ENCODE results near the gene COA4. TPM values are rescaled to one million over a fixed set of nuclear protein-coding genes. Genes with fewer than 3 reads are reported as not detected.
"Not testable (repeated sequence)": the region's sequence is repeated elsewhere in the genome, so short reads cannot be mapped to it uniquely, and the experiment has no call there.

COA4 gene
- total RNA-seq, 2 donors from 2014 or later, result 77.2 to 101 TPM

GRCh38 chr11:73880449-73880848 is 3.8 kb upstream of the COA4 start:
- H3K9me3 Mint-ChIP-seq; H3K27ac Mint-ChIP-seq; ATAC-seq; H3K4me3 Mint-ChIP-seq; DNase-seq (ENCODE audit: low spot score); H3K36me3 Mint-ChIP-seq; H3K27me3 Mint-ChIP-seq: not testable (repeated sequence)
- peaks cover 15 to 17% of the 10 kb centered on the region in 2 donors for H3K4me1 Mint-ChIP-seq (ENCODE audit: low read depth in 2 of 2)

- DNase-seq (ENCODE audit: low spot score) (no peak), ATAC-seq (no peak)
- H3K9me3 Mint-ChIP-seq, result no peaks in the 10 kb centered on the region
- no peaks in the 10 kb centered on the region for H3K27me3 Mint-ChIP-seq
- peaks cover 16 to 27% of the 10 kb centered on the region in 2 donors for H3K4me1 Mint-ChIP-seq (ENCODE audit: low read depth in 2 of 2)
- H3K27ac Mint-ChIP-seq, result no peak overlapping the region
- peaks cover 5% of the 10 kb centered on the region for H3K36me3 Mint-ChIP-seq
- no peak overlapping the region for H3K4me3 Mint-ChIP-seq
These were observed 2.1 kb upstream of the COA4 start for GRCh38 chr11:73878771-73879170.

- H3K36me3 Mint-ChIP-seq, result peaks cover 11% of the 10 kb centered on the region
- peak overlapping the region; percentile 97 to 98 for H3K27ac Mint-ChIP-seq
- H3K4me3 Mint-ChIP-seq, result peak overlapping the region; percentile 99
- H3K27me3 Mint-ChIP-seq, result no peaks in the 10 kb centered on the region
- H3K9me3 Mint-ChIP-seq, result no peaks in the 10 kb centered on the region
- no peak for DNase-seq (ENCODE audit: low spot score)
- H3K4me1 Mint-ChIP-seq (ENCODE audit: low read depth in 2 of 2), result peaks cover 15 to 27% of the 10 kb centered on the region in 2 donors
- ATAC-seq, result no peak
These were observed 806 bp downstream of the COA4 start for GRCh38 chr11:73875840-73876239.

DNA sequence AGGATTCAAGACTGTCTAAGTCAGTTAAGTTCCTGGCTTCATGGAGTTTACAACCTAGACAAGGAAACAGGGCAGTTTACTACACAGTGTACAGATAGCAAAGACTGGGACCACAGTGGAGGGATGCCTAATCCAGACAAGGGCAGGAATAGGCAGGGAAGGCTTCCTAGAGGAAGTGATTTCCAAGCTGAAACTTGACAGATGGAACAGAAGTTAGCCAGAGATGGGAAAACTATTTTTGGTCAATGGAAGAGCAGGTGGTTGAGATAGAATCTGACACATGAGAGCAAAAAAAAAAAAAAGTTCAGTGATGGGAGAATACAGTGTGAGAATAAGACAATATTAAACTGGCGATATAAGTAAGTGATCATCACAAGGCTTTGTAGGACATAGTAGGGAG is 1.3 kb downstream of the COA4 start:
- DNase-seq (ENCODE audit: low spot score), result no peak
- Mint-ChIP-seq H3K4me1 (ENCODE audit: low read depth in 2 of 2) (peaks cover 15 to 27% of the 10 kb centered on the region in 2 donors), H3K4me3 (peak overlapping the region; percentile 99), H3K9me3 (no peaks in the 10 kb centered on the region), H3K36me3 (peaks cover 11% of the 10 kb centered on the region), H3K27me3 (no peaks in the 10 kb centered on the region), H3K27ac (peak overlapping the region; percentile 97 to 98)
- no peak for ATAC-seq

DNA sequence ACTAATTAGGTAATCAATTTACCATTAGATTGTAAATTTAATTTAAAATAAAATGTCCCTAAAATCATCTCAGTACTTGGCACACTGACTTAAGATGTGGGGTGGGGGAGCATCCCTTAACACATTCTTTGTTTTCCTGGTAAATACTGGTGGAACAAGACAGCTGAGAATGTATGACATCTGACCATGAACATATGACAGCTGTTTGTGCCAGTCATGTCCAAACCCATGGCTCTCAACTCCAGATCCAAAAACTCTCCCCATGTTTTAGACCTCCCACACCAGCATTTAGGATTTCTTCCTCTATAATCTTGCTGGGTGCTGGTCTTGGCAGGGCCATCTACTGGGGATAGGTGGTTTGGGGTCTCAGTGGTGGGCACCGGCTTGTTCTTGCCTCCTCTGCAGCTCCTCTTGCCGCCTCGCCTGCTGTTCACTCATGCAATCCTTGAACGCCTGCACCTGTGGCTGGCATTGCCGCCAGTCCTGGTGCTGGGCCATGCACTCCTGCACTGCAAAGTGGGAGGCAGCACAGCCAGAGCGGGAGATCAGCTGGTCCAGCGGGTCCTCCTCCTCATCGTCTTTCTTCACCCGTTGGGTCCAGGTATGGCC is 3.8 kb downstream of the COA4 start:
- no peak overlapping the region for H3K27ac Mint-ChIP-seq
- H3K4me3 Mint-ChIP-seq, result no peak overlapping the region
- H3K4me1 Mint-ChIP-seq (ENCODE audit: low read depth in 2 of 2), result peaks cover 15 to 27% of the 10 kb centered on the region in 2 donors
- DNase-seq (ENCODE audit: low spot score), result no peak
- no peak for ATAC-seq
- H3K9me3 Mint-ChIP-seq, result no peaks in the 10 kb centered on the region
- no peaks in the 10 kb centered on the region for H3K27me3 Mint-ChIP-seq
- peaks cover 11% of the 10 kb centered on the region for H3K36me3 Mint-ChIP-seq

DNA sequence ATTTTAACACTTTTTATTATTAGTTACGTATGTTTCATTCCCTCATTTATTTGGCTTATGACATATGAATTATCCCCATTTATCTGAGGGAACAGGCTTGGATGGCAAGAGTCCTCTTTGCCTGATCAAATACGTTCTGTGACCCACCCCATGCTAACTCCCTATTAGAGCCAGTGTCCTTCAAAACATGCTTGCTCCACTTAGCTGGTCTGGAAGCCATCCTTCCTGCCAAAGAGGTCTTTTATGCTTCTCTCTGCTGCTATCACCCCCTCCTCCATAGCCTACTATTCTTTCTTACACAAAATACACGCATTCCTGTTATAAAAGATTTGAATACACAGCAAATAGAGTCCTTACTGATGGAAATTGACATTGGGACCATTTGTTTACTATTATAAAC is 6.4 kb downstream of the COA4 start:
- Mint-ChIP-seq H3K9me3 (no peaks in the 10 kb centered on the region), H3K27ac (no peak overlapping the region), H3K36me3 (peaks cover 8% of the 10 kb centered on the region), H3K27me3 (no peaks in the 10 kb centered on the region), H3K4me3 (no peak overlapping the region), H3K4me1 (ENCODE audit: low read depth in 2 of 2) (peaks cover 1 to 7% of the 10 kb centered on the region in 2 donors)
- ATAC-seq (no peak), DNase-seq (ENCODE audit: low spot score) (no peak)

DNA sequence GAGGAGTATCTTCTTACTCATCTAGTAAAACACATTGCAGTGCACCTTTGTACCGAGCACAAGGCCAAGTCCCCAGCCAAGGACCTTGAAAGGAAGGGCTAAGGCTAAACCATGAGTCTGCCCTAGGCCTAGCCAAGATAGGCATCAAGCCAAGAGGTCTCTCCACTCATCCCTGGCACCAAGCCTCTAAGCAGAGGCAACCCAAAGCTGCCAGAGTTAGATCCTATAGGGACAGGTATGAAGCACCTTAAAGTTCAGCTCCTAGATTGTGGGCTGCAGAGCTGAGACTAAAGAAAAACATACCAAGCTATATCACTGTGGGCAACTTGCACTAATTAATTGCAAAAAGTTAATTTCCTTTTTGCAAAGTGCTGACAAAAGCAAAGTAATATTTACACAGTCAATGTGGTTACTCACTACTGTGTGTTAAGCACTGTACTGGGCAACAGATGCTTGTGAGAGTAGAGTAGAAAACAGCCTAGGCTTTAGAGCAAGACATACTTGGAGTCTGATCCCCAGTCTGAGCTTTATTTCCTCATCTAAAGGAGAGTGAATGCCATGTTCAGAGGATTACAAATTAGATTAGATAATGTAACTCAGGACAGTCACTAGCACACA is 7.2 kb downstream of the COA4 start:
- H3K9me3 Mint-ChIP-seq, result no peaks in the 10 kb centered on the region
- H3K27me3 Mint-ChIP-seq, result no peaks in the 10 kb centered on the region
- H3K4me3 Mint-ChIP-seq, result no peak overlapping the region
- H3K36me3 Mint-ChIP-seq, result peaks cover 9% of the 10 kb centered on the region
- peak overlapping the region in 1 of 2 donors; percentile 40 for H3K27ac Mint-ChIP-seq
- H3K4me1 Mint-ChIP-seq (ENCODE audit: low read depth in 2 of 2), result no peaks in the 10 kb centered on the region
- ATAC-seq (no peak), DNase-seq (ENCODE audit: low spot score) (no peak)

DNA sequence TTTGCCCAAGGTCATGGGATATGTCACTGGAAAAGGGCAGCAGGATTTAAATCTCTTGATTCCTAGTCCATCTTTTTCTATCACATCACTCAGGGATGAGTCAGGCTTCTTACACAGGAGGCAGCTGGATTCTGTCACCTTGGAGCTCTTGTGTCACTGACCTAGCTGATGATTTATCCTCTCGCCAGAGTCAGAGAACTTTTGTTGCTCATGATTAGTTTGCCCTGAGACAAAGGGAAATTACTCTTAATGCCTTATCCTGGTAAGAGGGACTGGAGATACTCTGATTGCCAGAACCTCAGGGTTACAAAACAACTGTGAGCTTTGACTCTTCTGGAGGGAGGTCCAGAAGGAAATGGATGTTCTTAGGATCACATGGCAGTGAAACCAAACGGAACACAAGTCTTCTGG is 10.1 kb downstream of the COA4 start:
- Mint-ChIP-seq H3K36me3 (peaks cover 9% of the 10 kb centered on the region), H3K4me1 (ENCODE audit: low read depth in 2 of 2) (no peaks in the 10 kb centered on the region), H3K4me3 (no peak overlapping the region), H3K27ac (no peak overlapping the region), H3K9me3 (no peaks in the 10 kb centered on the region), H3K27me3 (no peaks in the 10 kb centered on the region)
- DNase-seq (ENCODE audit: low spot score), result no peak
- ATAC-seq, result no peak

GRCh38 chr11:73866095-73866579 is 10.5 kb downstream of the COA4 start:
- Mint-ChIP-seq H3K4me3 (no peak overlapping the region), H3K27ac (no peak overlapping the region), H3K4me1 (ENCODE audit: low read depth in 2 of 2) (peaks cover 0 to 2% of the 10 kb centered on the region in 2 donors), H3K9me3 (no peaks in the 10 kb centered on the region), H3K27me3 (no peaks in the 10 kb centered on the region), H3K36me3 (peaks cover 7% of the 10 kb centered on the region)
- ATAC-seq, result no peak
- no peak for DNase-seq (ENCODE audit: low spot score)

DNA sequence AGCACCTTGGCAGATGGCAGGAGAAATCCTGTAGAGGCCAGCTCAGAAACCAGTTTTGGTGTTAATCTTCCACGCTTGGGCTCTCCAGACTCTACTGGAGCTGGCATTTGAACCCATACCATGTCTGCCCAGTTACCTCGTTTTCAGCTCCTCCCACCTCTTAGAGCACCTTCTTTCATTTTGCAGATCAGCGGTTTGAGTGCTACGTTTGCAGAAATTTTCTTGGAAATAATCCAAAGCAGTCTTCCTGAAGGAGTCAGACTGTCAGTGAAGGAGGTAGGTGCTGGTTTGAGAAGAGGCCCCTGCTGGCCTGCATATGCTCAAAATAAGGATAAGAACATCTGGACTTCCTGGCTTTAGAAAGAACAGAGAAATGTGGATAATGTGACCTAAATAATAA is 13.7 kb downstream of the COA4 start:
- Mint-ChIP-seq H3K4me1 (ENCODE audit: low read depth in 2 of 2) (peaks cover 0 to 3% of the 10 kb centered on the region in 2 donors), H3K4me3 (no peak overlapping the region)
- no peak for ATAC-seq

GRCh38 chr11:73860202-73860601 is 16.4 kb downstream of the COA4 start:
- no peak overlapping the region for H3K27ac Mint-ChIP-seq
- no peak for ATAC-seq
- peaks cover 12% of the 10 kb centered on the region for H3K36me3 Mint-ChIP-seq
- no peaks in the 10 kb centered on the region for H3K9me3 Mint-ChIP-seq
- no peak for DNase-seq (ENCODE audit: low spot score)
- H3K4me1 Mint-ChIP-seq (ENCODE audit: low read depth in 2 of 2), result peaks cover 0 to 3% of the 10 kb centered on the region in 2 donors
- H3K27me3 Mint-ChIP-seq, result no peaks in the 10 kb centered on the region
- H3K4me3 Mint-ChIP-seq, result no peak overlapping the region

More for the DNA sequence above, 13.7 kb downstream of the COA4 start:
- Mint-ChIP-seq H3K36me3 (peaks cover 12% of the 10 kb centered on the region), H3K27me3 (no peaks in the 10 kb centered on the region), H3K9me3 (no peaks in the 10 kb centered on the region), H3K27ac (no peak overlapping the region)
- DNase-seq (ENCODE audit: low spot score), result no peak

GRCh38 chr11:73859671-73860070 is 17.0 kb downstream of the COA4 start:
- Mint-ChIP-seq H3K4me3 (no peak overlapping the region), H3K27me3 (no peaks in the 10 kb centered on the region), H3K36me3 (peaks cover 12% of the 10 kb centered on the region), H3K9me3 (no peaks in the 10 kb centered on the region), H3K27ac (no peak overlapping the region), H3K4me1 (ENCODE audit: low read depth in 2 of 2) (peaks cover 0 to 3% of the 10 kb centered on the region in 2 donors)
- no peak for DNase-seq (ENCODE audit: low spot score)
- ATAC-seq, result no peak

GRCh38 chr11:73856031-73856567 is 20.5 kb downstream of the COA4 start:
- H3K9me3 Mint-ChIP-seq, result no peaks in the 10 kb centered on the region
- H3K27ac Mint-ChIP-seq, result no peak overlapping the region
- peaks cover 5% of the 10 kb centered on the region for H3K36me3 Mint-ChIP-seq
- ATAC-seq, result no peak
- H3K4me1 Mint-ChIP-seq (ENCODE audit: low read depth in 2 of 2), result peaks cover 0 to under 1% of the 10 kb centered on the region in 2 donors
- no peak for DNase-seq (ENCODE audit: low spot score)
- no peaks in the 10 kb centered on the region for H3K27me3 Mint-ChIP-seq
- no peak overlapping the region for H3K4me3 Mint-ChIP-seq

DNA sequence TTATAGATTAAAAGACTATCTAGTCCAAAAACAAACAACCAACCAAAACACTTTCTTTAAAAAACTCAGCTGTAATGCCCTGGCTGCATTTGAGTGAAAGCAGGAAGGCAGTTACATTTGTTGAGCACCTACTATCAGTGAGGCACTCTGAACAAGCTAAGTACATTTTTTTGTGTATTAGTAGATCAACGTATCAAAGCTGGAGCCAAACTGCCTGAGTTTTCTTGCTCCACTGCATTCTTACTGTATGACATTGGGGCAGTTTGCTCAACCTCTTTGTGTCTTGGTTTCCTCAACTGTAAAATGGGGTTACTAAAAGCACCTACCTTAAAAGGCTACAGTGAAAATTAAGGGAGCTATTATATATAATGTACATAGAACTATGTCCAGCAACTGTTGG is 22.0 kb downstream of the COA4 start:
- H3K36me3 Mint-ChIP-seq, result no peaks in the 10 kb centered on the region
- H3K9me3 Mint-ChIP-seq, result no peaks in the 10 kb centered on the region
- no peaks in the 10 kb centered on the region for H3K4me1 Mint-ChIP-seq (ENCODE audit: low read depth in 2 of 2)
- H3K27ac Mint-ChIP-seq, result no peak overlapping the region
- H3K4me3 Mint-ChIP-seq, result no peak overlapping the region
- no peak for ATAC-seq
- H3K27me3 Mint-ChIP-seq, result no peaks in the 10 kb centered on the region
- no peak for DNase-seq (ENCODE audit: low spot score)

All from natural killer cell treated with Interleukin-12 subunit alpha and Interleukin-12 subunit beta and Interleukin-15 and Interleukin-18, amount 100 ng/mL, for 72 hours (primary cell).